ENCODE results near the gene TAS2R30.

The TAS2R30 gene, protein sequence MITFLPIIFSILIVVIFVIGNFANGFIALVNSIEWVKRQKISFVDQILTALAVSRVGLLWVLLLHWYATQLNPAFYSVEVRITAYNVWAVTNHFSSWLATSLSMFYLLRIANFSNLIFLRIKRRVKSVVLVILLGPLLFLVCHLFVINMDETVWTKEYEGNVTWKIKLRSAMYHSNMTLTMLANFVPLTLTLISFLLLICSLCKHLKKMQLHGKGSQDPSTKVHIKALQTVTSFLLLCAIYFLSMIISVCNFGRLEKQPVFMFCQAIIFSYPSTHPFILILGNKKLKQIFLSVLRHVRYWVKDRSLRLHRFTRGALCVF

DNA sequence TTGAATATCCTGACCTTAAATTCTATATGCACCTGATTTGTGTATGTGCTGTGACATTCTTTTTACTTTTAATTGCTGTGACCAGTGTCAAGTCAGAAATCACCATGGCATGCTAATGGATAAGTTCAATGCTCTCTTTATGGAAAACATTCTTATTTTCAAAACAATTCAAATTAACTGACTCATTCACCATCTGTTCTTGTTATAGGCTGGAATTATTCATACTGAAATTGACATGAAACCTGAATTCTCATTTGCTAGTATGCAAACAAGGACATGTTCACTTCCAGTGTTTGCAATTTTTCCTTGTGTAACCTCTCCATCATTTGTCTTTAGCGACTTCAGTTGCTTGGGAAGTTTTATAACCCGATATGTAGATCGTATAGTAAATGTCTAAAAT lies at the start of gene TAS2R30:
TSS of gene TAS2R30 (minus strand) at position 340 of the 400 bp plus-strand sequence. CDS start 400 bp downstream, outside the sequence.
- H3K9me3 ChIP-seq (ENCODE audit: low read length): no peaks in the 10 kb centered on the region
- no peak within 1 kb of the TSS for H3K4me3 ChIP-seq (ENCODE audit: low read length)
- no peaks in the 10 kb centered on the region for H3K27me3 ChIP-seq (ENCODE audit: insufficient read depth, low read length)
- H3K4me1 ChIP-seq (ENCODE audit: insufficient read depth, low read length): peaks cover 3% of the 10 kb centered on the region
- H2AFZ ChIP-seq (ENCODE audit: low read depth, low read length): no peak within 1 kb of the TSS
- H3K36me3 ChIP-seq (ENCODE audit: insufficient read depth, low read length): no peaks in the 10 kb centered on the region

DNA sequence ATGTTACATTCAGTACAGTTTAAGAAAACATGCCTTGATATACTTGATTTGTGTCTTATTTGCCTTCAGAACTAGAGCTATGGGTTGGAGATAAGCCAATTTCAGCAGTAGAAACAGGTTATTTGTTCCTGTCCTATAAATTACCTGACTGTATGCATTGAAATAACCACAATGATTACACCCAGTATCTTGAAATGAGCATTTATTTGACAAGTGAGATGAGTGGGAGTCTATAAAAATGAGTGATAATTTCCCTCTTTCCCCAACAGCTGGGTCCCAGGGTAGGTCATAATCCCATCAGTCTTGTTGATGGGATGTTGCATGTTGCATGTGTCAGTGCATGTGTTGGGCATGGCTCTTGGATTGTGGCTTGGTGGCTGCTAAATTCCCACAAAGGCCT lies 48.6 kb upstream of the TAS2R30 start:
- H3K4me3 ChIP-seq (ENCODE audit: low read length): no peak overlapping the region
- no peak overlapping the region for H2AFZ ChIP-seq (ENCODE audit: low read depth, low read length)
- no peaks in the 10 kb centered on the region for H3K36me3 ChIP-seq (ENCODE audit: insufficient read depth, low read length)
- H3K9me3 ChIP-seq (ENCODE audit: low read length): no peaks in the 10 kb centered on the region
- no peaks in the 10 kb centered on the region for H3K4me1 ChIP-seq (ENCODE audit: insufficient read depth, low read length)
- H3K27me3 ChIP-seq (ENCODE audit: insufficient read depth, low read length): no peaks in the 10 kb centered on the region

DNA sequence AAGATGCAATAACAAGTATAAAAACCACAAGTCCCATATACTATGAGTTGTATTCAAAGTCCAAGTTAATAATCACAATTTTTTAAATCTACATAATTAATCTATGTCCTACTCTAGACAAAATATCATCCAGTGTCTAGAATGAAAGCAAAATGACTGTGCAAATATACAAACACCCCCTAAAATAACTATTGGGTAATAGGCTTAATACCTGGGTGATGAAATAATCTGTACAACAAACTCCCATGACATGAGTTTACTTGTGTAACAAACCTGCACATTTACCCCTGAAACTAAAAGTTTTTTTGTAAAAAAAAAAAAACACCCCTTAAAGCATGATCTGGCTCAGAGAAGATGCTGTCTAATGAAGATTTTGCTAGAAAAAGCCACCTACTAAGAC lies 48.1 kb upstream of the TAS2R30 start:
- H3K27me3 ChIP-seq (ENCODE audit: insufficient read depth, low read length): no peaks in the 10 kb centered on the region
- no peaks in the 10 kb centered on the region for H3K36me3 ChIP-seq (ENCODE audit: insufficient read depth, low read length)
- no peak overlapping the region for H3K4me3 ChIP-seq (ENCODE audit: low read length)
- H3K9me3 ChIP-seq (ENCODE audit: low read length): no peaks in the 10 kb centered on the region
- H3K4me1 ChIP-seq (ENCODE audit: insufficient read depth, low read length): no peaks in the 10 kb centered on the region
- no peak overlapping the region for H2AFZ ChIP-seq (ENCODE audit: low read depth, low read length)

DNA sequence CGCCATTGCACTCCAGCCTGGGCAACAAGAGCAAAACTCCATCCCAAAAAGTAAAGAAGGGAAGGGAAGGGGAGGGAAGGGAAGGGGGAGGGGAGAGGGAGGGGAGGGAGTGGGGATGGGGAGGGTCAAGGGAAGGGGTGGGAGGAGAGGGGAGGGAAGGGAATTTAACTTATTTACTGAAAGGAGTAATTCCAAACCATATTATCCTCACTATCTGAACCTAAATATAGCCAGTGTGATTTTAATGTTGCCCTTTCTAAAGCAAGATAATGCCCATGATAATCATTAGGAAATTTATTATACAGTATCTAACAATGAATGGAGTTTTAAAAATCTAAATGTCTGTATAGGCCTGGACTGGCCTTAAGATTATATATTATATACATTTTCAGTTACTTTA lies 43.8 kb upstream of the TAS2R30 start:
- Histone ChIP-seq H3K4me1 (ENCODE audit: insufficient read depth, low read length) (peaks cover 2% of the 10 kb centered on the region), H3K9me3 (ENCODE audit: low read length) (no peaks in the 10 kb centered on the region), H2AFZ (ENCODE audit: low read depth, low read length) (no peak overlapping the region), H3K4me3 (ENCODE audit: low read length) (no peak overlapping the region), H3K27me3 (ENCODE audit: insufficient read depth, low read length) (no peaks in the 10 kb centered on the region), H3K36me3 (ENCODE audit: insufficient read depth, low read length) (peaks cover 2% of the 10 kb centered on the region)

DNA sequence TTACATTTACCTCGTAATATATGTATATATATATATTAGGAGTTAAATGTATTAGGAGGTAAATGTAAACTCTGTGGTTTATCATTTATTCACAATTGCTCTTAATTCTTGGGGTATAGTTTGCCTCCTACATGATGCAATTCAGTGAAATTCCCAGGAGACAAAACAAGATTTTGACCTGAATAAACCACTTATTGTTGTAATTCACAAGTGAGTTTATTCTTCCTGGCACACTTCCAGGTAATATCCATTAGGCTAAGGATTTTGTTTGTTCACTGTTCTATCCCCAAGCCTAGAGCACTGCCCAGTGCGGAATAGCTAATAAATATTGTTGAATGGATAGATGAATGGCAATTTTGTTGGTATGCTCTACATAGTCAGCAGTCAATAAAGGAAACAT lies 39.6 kb upstream of the TAS2R30 start:
- Histone ChIP-seq H3K9me3 (ENCODE audit: low read length) (no peaks in the 10 kb centered on the region), H3K4me3 (ENCODE audit: low read length) (no peak overlapping the region), H2AFZ (ENCODE audit: low read depth, low read length) (no peak overlapping the region), H3K4me1 (ENCODE audit: insufficient read depth, low read length) (peaks cover 20% of the 10 kb centered on the region), H3K27me3 (ENCODE audit: insufficient read depth, low read length) (no peaks in the 10 kb centered on the region), H3K36me3 (ENCODE audit: insufficient read depth, low read length) (peaks cover 12% of the 10 kb centered on the region)

DNA sequence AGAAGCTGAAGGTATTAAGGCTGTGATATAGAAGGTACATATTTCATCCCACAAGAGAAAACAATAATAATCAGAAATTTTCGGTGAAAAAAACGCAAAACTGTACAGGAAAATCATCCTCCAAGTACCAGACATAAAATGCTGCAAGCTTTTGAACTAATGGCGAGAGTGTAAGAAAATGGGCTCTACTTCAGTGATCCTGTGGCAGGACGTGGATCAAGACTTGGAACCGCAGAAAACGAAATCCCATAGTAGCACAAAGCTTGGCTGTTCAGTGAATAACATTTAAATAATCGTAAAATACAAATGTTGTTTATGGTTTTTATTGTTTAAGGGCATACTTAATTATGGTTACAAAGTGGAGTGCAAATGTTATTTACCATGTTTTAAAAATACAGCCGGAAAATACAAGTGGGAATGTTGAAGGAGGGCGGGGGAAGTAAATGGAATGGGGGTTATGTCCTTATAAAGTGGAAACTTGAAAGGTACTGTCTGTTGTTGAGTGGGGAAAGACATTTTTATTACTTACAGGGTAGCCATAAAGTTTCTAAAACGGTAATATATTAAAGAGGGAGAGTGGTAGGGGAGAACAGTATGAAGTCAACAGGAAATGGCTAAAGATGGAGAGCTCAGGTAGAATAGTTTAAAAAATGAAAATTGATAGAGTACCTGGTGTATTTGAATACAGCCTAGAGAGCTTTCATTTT lies 37.7 kb upstream of the TAS2R30 start:
- Histone ChIP-seq H3K4me3 (ENCODE audit: low read length) (peak overlapping the region; percentile 59), H3K4me1 (ENCODE audit: insufficient read depth, low read length) (peaks cover 24% of the 10 kb centered on the region), H3K27me3 (ENCODE audit: insufficient read depth, low read length) (no peaks in the 10 kb centered on the region), H3K9me3 (ENCODE audit: low read length) (no peaks in the 10 kb centered on the region), H3K36me3 (ENCODE audit: insufficient read depth, low read length) (peaks cover 17% of the 10 kb centered on the region), H2AFZ (ENCODE audit: low read depth, low read length) (peak overlapping the region; percentile 42)

DNA sequence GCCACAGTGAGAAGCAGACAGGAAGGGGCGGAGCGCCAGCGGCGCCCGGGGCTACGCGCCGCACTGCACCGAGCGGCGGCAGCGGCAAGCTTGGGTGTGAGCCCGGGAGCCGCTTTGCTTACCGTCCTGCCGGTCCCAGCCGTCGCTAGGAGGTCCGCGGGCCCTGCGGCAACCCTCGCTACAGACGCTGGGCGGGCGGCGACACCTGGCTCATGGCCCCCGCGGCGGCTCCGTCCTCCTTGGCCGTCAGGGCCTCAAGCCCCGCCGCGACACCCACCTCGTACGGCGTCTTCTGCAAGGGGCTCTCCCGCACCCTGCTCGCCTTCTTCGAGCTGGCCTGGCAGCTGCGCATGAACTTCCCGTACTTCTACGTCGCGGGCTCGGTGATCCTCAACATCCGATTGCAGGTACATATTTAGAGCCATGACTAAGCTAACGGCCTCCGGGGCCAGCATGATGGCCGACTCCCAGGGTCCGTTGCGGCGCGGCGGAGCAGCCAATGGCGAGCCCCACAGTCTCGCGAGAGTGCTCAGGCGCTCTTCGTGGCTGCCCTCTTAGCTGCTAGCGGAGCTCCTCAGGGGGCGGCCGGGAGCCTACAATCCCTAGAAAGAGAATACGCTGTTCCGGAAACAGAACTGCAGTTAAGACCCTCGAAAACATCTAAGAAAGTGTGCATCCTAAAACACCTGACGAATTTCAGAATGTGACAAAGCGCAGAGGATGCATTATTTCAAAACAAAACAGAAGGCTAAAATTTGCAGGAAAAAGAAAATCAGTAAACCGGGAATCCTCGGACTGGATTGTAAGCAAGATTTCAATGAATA lies 36.9 kb upstream of the TAS2R30 start, which contains the start of gene SMIM10L1:
TSS of gene SMIM10L1 (plus strand) at position 50 of the 824 bp plus-strand sequence. CDS start at position 213, 163 bp downstream.
- H3K9me3 ChIP-seq (ENCODE audit: low read length): no peaks in the 10 kb centered on the region
- H3K36me3 ChIP-seq (ENCODE audit: insufficient read depth, low read length): peaks cover 21% of the 10 kb centered on the region
- H3K4me3 ChIP-seq (ENCODE audit: low read length): peak within 1 kb of the TSS; percentile 59
- H2AFZ ChIP-seq (ENCODE audit: low read depth, low read length): peak within 1 kb of the TSS; percentile 42
- no peaks in the 10 kb centered on the region for H3K27me3 ChIP-seq (ENCODE audit: insufficient read depth, low read length)
- peaks cover 24% of the 10 kb centered on the region for H3K4me1 ChIP-seq (ENCODE audit: insufficient read depth, low read length)

DNA sequence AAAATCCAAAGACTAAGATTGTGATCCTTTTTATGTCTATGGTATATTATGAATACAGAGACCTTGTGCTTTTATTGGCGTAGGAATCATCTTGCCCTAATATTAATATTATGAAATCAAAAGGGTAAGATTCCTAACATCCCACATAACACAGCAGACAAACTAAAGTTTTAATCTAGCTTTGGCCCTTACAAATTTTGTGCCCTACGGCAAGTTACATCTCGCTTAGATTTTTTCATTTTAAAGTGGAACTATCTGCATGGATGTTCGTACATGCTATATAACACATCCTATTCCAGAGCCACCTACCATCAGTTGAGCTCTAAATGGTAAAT lies 36.3 kb upstream of the TAS2R30 start:
- Histone ChIP-seq H3K9me3 (ENCODE audit: low read length) (no peaks in the 10 kb centered on the region), H3K4me1 (ENCODE audit: insufficient read depth, low read length) (peaks cover 24% of the 10 kb centered on the region), H3K27me3 (ENCODE audit: insufficient read depth, low read length) (no peaks in the 10 kb centered on the region), H3K4me3 (ENCODE audit: low read length) (peak overlapping the region; percentile 59), H2AFZ (ENCODE audit: low read depth, low read length) (no peak overlapping the region), H3K36me3 (ENCODE audit: insufficient read depth, low read length) (peaks cover 27% of the 10 kb centered on the region)

DNA sequence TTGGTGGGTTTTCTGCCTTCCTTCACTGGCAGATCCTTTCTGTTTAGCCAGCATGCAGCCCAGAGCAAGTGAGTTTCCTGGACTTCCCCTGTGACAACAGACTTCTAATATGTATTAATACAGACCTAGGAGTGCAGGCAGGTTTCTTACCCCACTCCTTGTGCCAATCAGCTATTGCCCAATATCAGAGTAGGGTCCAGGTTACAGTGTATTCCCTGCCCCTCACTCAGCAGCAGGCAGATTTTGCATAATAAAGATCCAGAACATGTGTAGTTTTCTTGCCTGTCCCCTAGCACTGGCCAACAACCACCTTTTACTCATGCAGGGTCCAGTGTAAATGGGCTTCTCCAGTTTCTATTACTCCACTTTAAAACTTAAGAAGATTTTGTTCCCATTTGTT lies 31.9 kb upstream of the TAS2R30 start:
- H3K36me3 ChIP-seq (ENCODE audit: insufficient read depth, low read length): peaks cover 46% of the 10 kb centered on the region
- H2AFZ ChIP-seq (ENCODE audit: low read depth, low read length): no peak overlapping the region
- H3K4me1 ChIP-seq (ENCODE audit: insufficient read depth, low read length): peaks cover 18% of the 10 kb centered on the region
- peaks cover 2% of the 10 kb centered on the region for H3K9me3 ChIP-seq (ENCODE audit: low read length)
- no peak overlapping the region for H3K4me3 ChIP-seq (ENCODE audit: low read length)
- no peaks in the 10 kb centered on the region for H3K27me3 ChIP-seq (ENCODE audit: insufficient read depth, low read length)

DNA sequence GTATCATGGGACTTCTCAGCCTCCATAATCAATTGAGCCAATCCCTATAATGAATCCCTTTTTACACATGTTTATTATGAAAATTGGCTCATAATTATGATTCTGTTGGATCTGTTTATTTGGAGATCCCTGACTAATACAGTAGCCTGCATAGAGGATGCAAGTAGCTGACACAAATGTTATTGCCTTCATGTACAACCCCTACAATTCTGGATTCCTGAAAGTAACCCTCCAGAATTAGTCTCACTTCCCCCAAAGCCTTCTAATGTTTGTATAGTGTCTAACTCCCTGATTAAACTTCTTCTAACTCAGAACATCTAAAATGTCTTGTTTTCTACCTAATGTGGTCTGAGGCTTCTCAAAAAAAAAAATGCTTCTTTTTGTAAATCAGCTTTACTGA lies 29.9 kb upstream of the TAS2R30 start:
- Histone ChIP-seq H3K9me3 (ENCODE audit: low read length) (peaks cover 4% of the 10 kb centered on the region), H3K4me3 (ENCODE audit: low read length) (no peak overlapping the region), H3K4me1 (ENCODE audit: insufficient read depth, low read length) (peaks cover 12% of the 10 kb centered on the region), H3K27me3 (ENCODE audit: insufficient read depth, low read length) (no peaks in the 10 kb centered on the region), H3K36me3 (ENCODE audit: insufficient read depth, low read length) (peaks cover 49% of the 10 kb centered on the region), H2AFZ (ENCODE audit: low read depth, low read length) (no peak overlapping the region)

DNA sequence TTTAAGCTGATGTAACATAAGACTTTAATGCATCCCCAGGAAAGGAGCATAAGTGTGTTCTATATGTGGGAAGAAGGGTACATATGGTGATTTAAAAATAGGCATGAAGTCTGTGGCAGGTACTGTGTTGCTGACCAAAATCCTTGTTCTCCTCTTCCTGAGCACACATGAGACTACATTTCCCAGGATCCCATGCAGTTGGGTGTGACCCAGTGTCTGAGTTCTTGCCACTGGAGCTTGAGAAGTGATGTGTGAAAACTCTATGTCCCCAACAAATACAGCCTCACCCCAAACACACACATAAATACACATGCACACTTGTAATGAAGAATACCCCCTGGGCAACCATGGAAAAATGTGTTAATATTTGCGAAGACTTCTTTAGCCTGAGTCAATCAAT lies 28.1 kb upstream of the TAS2R30 start:
- Histone ChIP-seq H2AFZ (ENCODE audit: low read depth, low read length) (no peak overlapping the region), H3K27me3 (ENCODE audit: insufficient read depth, low read length) (no peaks in the 10 kb centered on the region), H3K36me3 (ENCODE audit: insufficient read depth, low read length) (peaks cover 40% of the 10 kb centered on the region), H3K9me3 (ENCODE audit: low read length) (peaks cover 4% of the 10 kb centered on the region), H3K4me3 (ENCODE audit: low read length) (no peak overlapping the region), H3K4me1 (ENCODE audit: insufficient read depth, low read length) (peaks cover 14% of the 10 kb centered on the region)

DNA sequence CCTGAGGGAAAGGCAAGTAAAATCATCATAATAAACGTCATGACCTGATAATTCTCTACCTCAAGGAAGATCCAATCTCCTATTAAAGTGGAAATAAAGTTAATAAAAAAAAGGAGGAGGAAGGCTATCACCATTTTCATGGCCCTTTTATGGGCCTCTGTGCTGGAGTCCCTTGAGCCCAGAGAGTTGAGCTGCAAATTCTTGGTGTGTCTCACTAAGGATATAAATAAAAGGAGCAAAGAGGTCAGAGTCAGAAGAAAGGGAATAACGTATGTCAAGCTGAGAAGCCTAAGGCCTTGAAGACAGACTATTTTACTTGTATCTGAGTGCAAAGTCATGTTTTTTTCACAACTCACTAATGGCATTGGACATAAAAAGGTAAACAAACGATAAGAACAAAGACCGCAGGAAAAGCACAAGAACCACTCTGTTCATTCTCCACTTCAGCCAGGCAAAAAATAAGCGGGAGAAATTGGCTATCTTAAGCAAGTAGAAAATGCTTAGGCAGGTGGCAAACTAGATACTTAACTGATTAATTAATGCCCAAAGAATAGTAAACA lies 24.5 kb upstream of the TAS2R30 start:
- peaks cover 23% of the 10 kb centered on the region for H3K36me3 ChIP-seq (ENCODE audit: insufficient read depth, low read length)
- no peak overlapping the region for H2AFZ ChIP-seq (ENCODE audit: low read depth, low read length)
- peaks cover 4% of the 10 kb centered on the region for H3K9me3 ChIP-seq (ENCODE audit: low read length)

More for the DNA sequence above, 24.5 kb upstream of the TAS2R30 start:
- peaks cover 14% of the 10 kb centered on the region for H3K4me1 ChIP-seq (ENCODE audit: insufficient read depth, low read length)
- H3K4me3 ChIP-seq (ENCODE audit: low read length): no peak overlapping the region
- H3K27me3 ChIP-seq (ENCODE audit: insufficient read depth, low read length): no peaks in the 10 kb centered on the region

Measured in neuron (in vitro differentiated cells).